ENCODE measurements around the gene FSTL4.

Gene FSTL4

GRCh38 chr5:133459474-133460160 lies 152.7 kb downstream of the FSTL4 start:
- no peaks in the 10 kb centered on the region for H3K9me3 ChIP-seq (ENCODE audit: control insufficient read depth, insufficient read depth, low read length)
- no peak overlapping the region for H3K27ac ChIP-seq (ENCODE audit: low read length)
- H3K27me3 ChIP-seq (ENCODE audit: control insufficient read depth, insufficient read depth, low read length), result no peaks in the 10 kb centered on the region
- no peak overlapping the region for H3K4me3 ChIP-seq (ENCODE audit: low read length)
- DNase-seq (ENCODE audit: low read depth, low spot score), result no peak
- no peaks in the 10 kb centered on the region for H3K4me1 ChIP-seq (ENCODE audit: control insufficient read depth, insufficient read depth, low read length)
- H3K36me3 ChIP-seq (ENCODE audit: control insufficient read depth, insufficient read depth, low read length), result no peaks in the 10 kb centered on the region
- no CpG with 5 or more reads among the region's 7 CpGs for WGBS (ENCODE audit: insufficient coverage, insufficient read length)

DNA sequence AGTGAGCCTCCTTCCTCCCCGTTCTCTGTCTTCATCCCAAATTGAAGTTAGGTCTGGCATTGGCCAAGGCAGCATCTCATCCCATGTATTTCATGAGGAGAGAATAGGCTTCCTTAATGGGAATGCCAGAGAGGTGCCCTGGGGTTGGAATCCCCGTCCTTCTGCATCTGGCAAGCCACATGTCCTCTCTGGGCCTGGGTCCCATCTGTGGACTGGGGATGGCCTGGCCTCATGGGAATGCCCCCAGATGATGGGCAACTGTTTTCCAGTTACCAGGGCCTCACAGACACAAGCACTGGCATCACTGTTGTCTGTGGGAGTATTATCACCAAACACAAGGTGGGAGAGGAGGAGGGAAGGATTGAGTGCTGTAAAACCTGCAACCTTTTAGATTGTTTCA lies 153.9 kb downstream of the FSTL4 start:
- no peak for DNase-seq (ENCODE audit: low read depth, low spot score)
- no peaks in the 10 kb centered on the region for H3K4me1 ChIP-seq (ENCODE audit: control insufficient read depth, insufficient read depth, low read length)
- H3K27ac ChIP-seq (ENCODE audit: low read length), result no peak overlapping the region
- WGBS (ENCODE audit: insufficient coverage, insufficient read length), result no CpG with 5 or more reads among the region's 2 CpGs
- H3K36me3 ChIP-seq (ENCODE audit: control insufficient read depth, insufficient read depth, low read length), result no peaks in the 10 kb centered on the region
- no peaks in the 10 kb centered on the region for H3K27me3 ChIP-seq (ENCODE audit: control insufficient read depth, insufficient read depth, low read length)
- H3K9me3 ChIP-seq (ENCODE audit: control insufficient read depth, insufficient read depth, low read length), result no peaks in the 10 kb centered on the region
- H3K4me3 ChIP-seq (ENCODE audit: low read length), result no peak overlapping the region

DNA sequence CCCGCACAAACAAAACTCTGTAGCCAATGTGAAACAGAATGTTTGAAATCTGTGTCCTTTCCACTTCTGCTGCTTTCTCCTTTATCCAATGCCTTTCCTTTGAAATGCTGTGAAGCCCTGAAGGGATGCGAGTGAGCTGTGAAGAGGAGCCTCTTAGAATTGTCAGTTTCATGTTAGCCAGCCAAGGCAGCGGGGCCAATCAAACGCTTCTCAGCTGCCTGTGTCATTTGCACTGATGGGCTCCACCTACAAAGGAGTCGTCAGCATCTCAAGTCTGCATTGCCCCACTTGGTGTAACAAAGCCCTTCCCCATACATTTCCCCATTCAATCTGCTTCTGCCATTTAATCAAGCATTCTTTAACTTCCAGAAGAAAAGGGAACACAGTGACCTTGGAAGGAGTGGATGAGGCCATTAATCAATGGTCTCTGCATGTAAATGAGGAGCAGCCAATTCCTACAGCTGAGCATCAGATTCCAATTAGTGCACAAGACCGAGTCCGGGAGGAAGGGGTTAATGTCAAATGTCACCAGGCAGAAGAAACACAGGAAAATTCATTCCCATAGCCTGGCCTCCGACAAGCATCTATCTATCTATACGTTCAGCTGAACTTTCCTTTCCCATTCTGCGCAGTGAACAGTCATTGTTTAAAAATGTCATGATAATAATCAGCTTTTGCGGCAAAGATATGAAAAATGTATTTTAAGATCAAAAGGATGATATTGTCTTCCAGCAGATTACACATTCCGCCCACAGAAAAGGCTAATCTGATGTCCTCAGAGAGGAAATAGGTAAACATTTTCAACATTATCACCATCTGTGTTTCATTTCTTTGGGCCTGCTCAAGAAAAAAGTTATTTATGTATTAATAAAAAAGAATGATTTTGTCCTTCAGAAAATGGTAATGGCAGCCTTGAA lies 154.6 kb downstream of the FSTL4 start:
- Histone ChIP-seq H3K27ac (ENCODE audit: low read length) (no peak overlapping the region), H3K27me3 (ENCODE audit: control insufficient read depth, insufficient read depth, low read length) (no peaks in the 10 kb centered on the region), H3K4me1 (ENCODE audit: control insufficient read depth, insufficient read depth, low read length) (no peaks in the 10 kb centered on the region), H3K36me3 (ENCODE audit: control insufficient read depth, insufficient read depth, low read length) (no peaks in the 10 kb centered on the region), H3K9me3 (ENCODE audit: control insufficient read depth, insufficient read depth, low read length) (no peaks in the 10 kb centered on the region), H3K4me3 (ENCODE audit: low read length) (no peak overlapping the region)
- no CpG with 5 or more reads among the region's 12 CpGs for WGBS (ENCODE audit: insufficient coverage, insufficient read length)
- no peak for DNase-seq (ENCODE audit: low read depth, low spot score)

- no peak overlapping the region for H3K27ac ChIP-seq (ENCODE audit: low read length)
- H3K9me3 ChIP-seq (ENCODE audit: control insufficient read depth, insufficient read depth, low read length), result no peaks in the 10 kb centered on the region
- no peak for DNase-seq (ENCODE audit: low read depth, low spot score)
- H3K4me1 ChIP-seq (ENCODE audit: control insufficient read depth, insufficient read depth, low read length), result no peaks in the 10 kb centered on the region
- WGBS (ENCODE audit: insufficient coverage, insufficient read length), result no CpG with 5 or more reads among the region's 4 CpGs
- no peaks in the 10 kb centered on the region for H3K36me3 ChIP-seq (ENCODE audit: control insufficient read depth, insufficient read depth, low read length)
- H3K4me3 ChIP-seq (ENCODE audit: low read length), result no peak overlapping the region
- H3K27me3 ChIP-seq (ENCODE audit: control insufficient read depth, insufficient read depth, low read length), result no peaks in the 10 kb centered on the region
Measured at GRCh38 chr5:133456933-133457402, 155.4 kb downstream of the FSTL4 start.

DNA sequence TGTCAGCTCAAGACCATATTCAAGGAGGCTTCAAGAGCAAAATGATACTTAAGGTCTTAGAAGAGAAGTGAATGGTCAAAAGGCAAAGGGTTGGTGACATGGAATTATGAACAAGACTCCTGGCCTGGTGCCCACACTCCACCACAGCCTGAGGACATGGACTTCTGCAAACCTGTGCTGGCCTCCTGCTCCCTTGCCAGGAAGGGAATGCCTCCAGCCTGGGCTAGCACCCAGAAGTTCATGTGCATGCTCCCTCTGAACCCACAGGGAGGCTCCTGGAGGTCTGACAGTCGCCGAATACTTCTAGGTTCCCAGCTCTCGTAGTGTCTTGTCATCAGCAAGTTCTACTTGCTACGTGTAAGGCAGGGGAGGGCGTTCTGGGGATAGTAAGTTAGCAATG lies 156.7 kb downstream of the FSTL4 start:
- Histone ChIP-seq H3K4me1 (ENCODE audit: control insufficient read depth, insufficient read depth, low read length) (no peaks in the 10 kb centered on the region), H3K27ac (ENCODE audit: low read length) (no peak overlapping the region), H3K4me3 (ENCODE audit: low read length) (no peak overlapping the region), H3K36me3 (ENCODE audit: control insufficient read depth, insufficient read depth, low read length) (no peaks in the 10 kb centered on the region), H3K27me3 (ENCODE audit: control insufficient read depth, insufficient read depth, low read length) (no peaks in the 10 kb centered on the region), H3K9me3 (ENCODE audit: control insufficient read depth, insufficient read depth, low read length) (no peaks in the 10 kb centered on the region)
- no CpG with 5 or more reads among the region's 5 CpGs for WGBS (ENCODE audit: insufficient coverage, insufficient read length)
- DNase-seq (ENCODE audit: low read depth, low spot score), result no peak

- H3K9me3 ChIP-seq (ENCODE audit: control insufficient read depth, insufficient read depth, low read length), result no peaks in the 10 kb centered on the region
- no peaks in the 10 kb centered on the region for H3K27me3 ChIP-seq (ENCODE audit: control insufficient read depth, insufficient read depth, low read length)
- H3K4me3 ChIP-seq (ENCODE audit: low read length), result no peak overlapping the region
- H3K27ac ChIP-seq (ENCODE audit: low read length), result no peak overlapping the region
- WGBS (ENCODE audit: insufficient coverage, insufficient read length), result no CpG with 5 or more reads among the region's 9 CpGs
- no peaks in the 10 kb centered on the region for H3K36me3 ChIP-seq (ENCODE audit: control insufficient read depth, insufficient read depth, low read length)
- DNase-seq (ENCODE audit: low read depth, low spot score), result no peak
- no peaks in the 10 kb centered on the region for H3K4me1 ChIP-seq (ENCODE audit: control insufficient read depth, insufficient read depth, low read length)
Measured at GRCh38 chr5:133454442-133454841, 157.9 kb downstream of the FSTL4 start.

- no peaks in the 10 kb centered on the region for H3K4me1 ChIP-seq (ENCODE audit: control insufficient read depth, insufficient read depth, low read length)
- no CpG with 5 or more reads among the region's 2 CpGs for WGBS (ENCODE audit: insufficient coverage, insufficient read length)
Measured at GRCh38 chr5:133453831-133454230, 158.5 kb downstream of the FSTL4 start.

DNA sequence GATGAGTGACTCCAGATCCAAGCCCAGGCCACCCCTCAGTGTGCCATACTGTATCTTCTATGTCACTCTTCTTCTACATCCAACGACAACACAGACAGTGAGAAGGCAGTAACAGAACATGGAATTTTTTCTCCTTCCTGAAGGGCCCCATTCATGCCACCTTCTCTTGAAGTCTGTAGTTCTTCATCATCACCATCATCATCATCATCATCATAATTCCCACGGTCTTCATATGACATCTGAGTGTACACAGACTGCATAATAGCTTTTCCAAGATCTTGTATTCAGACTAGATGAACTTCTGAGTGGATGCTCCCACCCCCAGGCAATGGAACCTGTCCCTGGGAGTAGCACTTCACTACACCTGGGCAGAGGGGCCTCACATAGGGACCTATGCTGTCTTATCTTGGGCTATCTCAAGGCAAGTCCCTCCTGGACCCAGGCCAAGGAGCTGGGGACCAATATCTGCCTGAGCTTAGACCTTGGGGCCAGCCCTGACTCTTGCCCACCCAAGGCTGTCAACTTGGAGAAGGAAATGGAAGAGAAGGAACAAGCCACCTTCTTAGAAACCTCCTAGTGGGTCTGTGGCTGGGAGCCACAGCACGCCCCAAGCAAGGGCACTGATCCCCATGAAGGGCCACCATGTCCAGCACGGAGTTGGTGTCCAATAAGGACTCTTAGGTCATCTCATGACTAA lies 159.1 kb downstream of the FSTL4 start:
- Histone ChIP-seq H3K27ac (ENCODE audit: low read length) (no peak overlapping the region), H3K4me3 (ENCODE audit: low read length) (no peak overlapping the region), H3K27me3 (ENCODE audit: control insufficient read depth, insufficient read depth, low read length) (no peaks in the 10 kb centered on the region), H3K9me3 (ENCODE audit: control insufficient read depth, insufficient read depth, low read length) (no peaks in the 10 kb centered on the region), H3K36me3 (ENCODE audit: control insufficient read depth, insufficient read depth, low read length) (no peaks in the 10 kb centered on the region), H3K4me1 (ENCODE audit: control insufficient read depth, insufficient read depth, low read length) (no peaks in the 10 kb centered on the region)
- DNase-seq (ENCODE audit: low read depth, low spot score), result no peak
- WGBS (ENCODE audit: insufficient coverage, insufficient read length), result no CpG with 5 or more reads among the region's 4 CpGs

More at GRCh38 chr5:133453831-133454230, 158.5 kb downstream of the FSTL4 start:
- no peaks in the 10 kb centered on the region for H3K36me3 ChIP-seq (ENCODE audit: control insufficient read depth, insufficient read depth, low read length)
- no peaks in the 10 kb centered on the region for H3K27me3 ChIP-seq (ENCODE audit: control insufficient read depth, insufficient read depth, low read length)
- H3K9me3 ChIP-seq (ENCODE audit: control insufficient read depth, insufficient read depth, low read length), result no peaks in the 10 kb centered on the region
- no peak overlapping the region for H3K4me3 ChIP-seq (ENCODE audit: low read length)
- no peak for DNase-seq (ENCODE audit: low read depth, low spot score)
- no peak overlapping the region for H3K27ac ChIP-seq (ENCODE audit: low read length)

DNA sequence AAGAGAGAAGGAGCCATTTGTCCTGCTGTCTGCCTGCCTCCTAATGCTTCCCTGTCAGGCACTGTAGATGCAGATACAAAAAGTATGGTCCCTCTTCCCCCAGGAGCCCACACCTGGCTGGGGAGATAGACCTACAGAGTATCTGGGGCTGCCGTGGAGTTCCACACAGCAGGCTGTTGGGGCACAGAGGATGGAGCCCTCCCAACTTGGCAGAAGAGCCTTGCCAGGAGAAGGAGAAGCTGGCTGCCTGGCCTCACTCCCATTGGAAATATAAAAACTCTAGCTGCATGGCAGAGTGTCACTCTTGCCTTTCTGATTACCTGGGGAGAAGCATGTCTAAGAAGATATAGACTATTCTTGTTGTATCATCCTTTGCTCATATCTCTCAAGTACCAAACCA lies 160.4 kb downstream of the FSTL4 start:
- no CpG with 5 or more reads among the region's 1 CpG for WGBS (ENCODE audit: insufficient coverage, insufficient read length)
- H3K27me3 ChIP-seq (ENCODE audit: control insufficient read depth, insufficient read depth, low read length), result no peaks in the 10 kb centered on the region
- no peaks in the 10 kb centered on the region for H3K9me3 ChIP-seq (ENCODE audit: control insufficient read depth, insufficient read depth, low read length)
- H3K4me1 ChIP-seq (ENCODE audit: control insufficient read depth, insufficient read depth, low read length), result no peaks in the 10 kb centered on the region
- no peak for DNase-seq (ENCODE audit: low read depth, low spot score)
- no peak overlapping the region for H3K4me3 ChIP-seq (ENCODE audit: low read length)
- no peak overlapping the region for H3K27ac ChIP-seq (ENCODE audit: low read length)
- no peaks in the 10 kb centered on the region for H3K36me3 ChIP-seq (ENCODE audit: control insufficient read depth, insufficient read depth, low read length)

GRCh38 chr5:133450286-133450685 lies 162.1 kb downstream of the FSTL4 start:
- DNase-seq (ENCODE audit: low read depth, low spot score), result no peak
- WGBS (ENCODE audit: insufficient coverage, insufficient read length), result no CpG with 5 or more reads among the region's 8 CpGs
- Histone ChIP-seq H3K27ac (ENCODE audit: low read length) (no peak overlapping the region), H3K36me3 (ENCODE audit: control insufficient read depth, insufficient read depth, low read length) (no peaks in the 10 kb centered on the region), H3K9me3 (ENCODE audit: control insufficient read depth, insufficient read depth, low read length) (no peaks in the 10 kb centered on the region), H3K4me3 (ENCODE audit: low read length) (no peak overlapping the region), H3K27me3 (ENCODE audit: control insufficient read depth, insufficient read depth, low read length) (no peaks in the 10 kb centered on the region), H3K4me1 (ENCODE audit: control insufficient read depth, insufficient read depth, low read length) (no peaks in the 10 kb centered on the region)
